ENCODE measurements around the gene PRDM16. TPM values are rescaled to one million over a fixed set of nuclear protein-coding genes. Genes with fewer than 3 reads are reported as not detected.

Gene PRDM16
- total RNA-seq, 1 experiment from 2014 or later = 22.3 TPM

- no peak overlapping the region for H3K27ac ChIP-seq (ENCODE audit: low read length)
- no peaks in the 10 kb centered on the region for H3K9me3 ChIP-seq (ENCODE audit: control insufficient read depth, insufficient read depth, low read depth, low read length)
- no peak for DNase-seq (ENCODE audit: low read depth, low spot score)
- ChIA-PET CTCF (interaction anchor here (0.5 to 2.5 kb wide), 3 partner anchors 10 to 30 kb away, joined by 3 to 21 read pairs (median 4); no protein-coding TSS in a partner anchor), POLR2A (no interaction called here)
- TF ChIP-seq CTCF (IDR thresholded peaks at IDR 0.05) (no peak; the same call in 1 of the 2 replicates), POLR2AphosphoS5 (IDR thresholded peaks at IDR 0.05; ENCODE audit: low read depth, low read length) (no peak), REST (IDR thresholded peaks at IDR 0.05; ENCODE audit: insufficient read depth in 1 of 2, low read depth in 2 of 2, low read length in 1 of 2) (no peak), TCF7L2 (IDR thresholded peaks at IDR 0.05; ENCODE audit: low read depth, low read length) (no peak), SIN3A (IDR thresholded peaks at IDR 0.05; ENCODE audit: borderline replicate concordance, insufficient read depth, low read depth, low read length) (no peak)
- H3K36me3 ChIP-seq (ENCODE audit: control insufficient read depth, insufficient read depth, low read length) = no peaks in the 10 kb centered on the region
- in situ Hi-C loops (cut with HindIII; ENCODE audit: low pct_unique_long_range_greater_than_20kb, low sequenced_read_pairs) = no loop called here
- no peaks in the 10 kb centered on the region for H3K27me3 ChIP-seq (ENCODE audit: control insufficient read depth, insufficient read depth, low read length)
- peaks cover 22% of the 10 kb centered on the region for H3K4me1 ChIP-seq (ENCODE audit: control insufficient read depth, insufficient read depth, low read length)
- BruUV-seq (replicated peaks) = no TSS peak
- H3K4me3 ChIP-seq (ENCODE audit: low read depth in 2 of 2, low read length in 2 of 2) = no peak overlapping the region
- no peak for ATAC-seq
- intact Hi-C loops (cut with micrococcal nuclease; ENCODE audit: unreplicated experiment) = no loop called here
Observed at GRCh38 chr1:3472088-3472850, 403.3 kb downstream of the PRDM16 start.

GRCh38 chr1:3472906-3473305 is 403.9 kb downstream of the PRDM16 start:
- peak; percentile 9; the same call in 1 of the 2 replicates for ATAC-seq
- no peak for DNase-seq (ENCODE audit: low read depth, low spot score)
- ChIA-PET CTCF (interaction anchor here (0.5 to 2.5 kb wide), 2 partner anchors 20 to 29 kb away, joined by 4 to 21 read pairs; no protein-coding TSS in a partner anchor), POLR2A (no interaction called here)
- intact Hi-C loops (cut with micrococcal nuclease; ENCODE audit: unreplicated experiment) = no loop called here
- no peaks in the 10 kb centered on the region for H3K9me3 ChIP-seq (ENCODE audit: control insufficient read depth, insufficient read depth, low read depth, low read length)
- H3K4me3 ChIP-seq (ENCODE audit: low read depth in 2 of 2, low read length in 2 of 2) = no peak overlapping the region
- no peak overlapping the region for H3K27ac ChIP-seq (ENCODE audit: low read length)
- no TSS peak for BruUV-seq (replicated peaks)
- TF ChIP-seq POLR2AphosphoS5 (IDR thresholded peaks at IDR 0.05; ENCODE audit: low read depth, low read length) (no peak), TCF7L2 (IDR thresholded peaks at IDR 0.05; ENCODE audit: low read depth, low read length) (no peak), SIN3A (IDR thresholded peaks at IDR 0.05; ENCODE audit: borderline replicate concordance, insufficient read depth, low read depth, low read length) (no peak), REST (IDR thresholded peaks at IDR 0.05; ENCODE audit: insufficient read depth in 1 of 2, low read depth in 2 of 2, low read length in 1 of 2) (no peak), CTCF (IDR thresholded peaks at IDR 0.05) (no peak)
- in situ Hi-C loops (cut with HindIII; ENCODE audit: low pct_unique_long_range_greater_than_20kb, low sequenced_read_pairs) = no loop called here
- H3K27me3 ChIP-seq (ENCODE audit: control insufficient read depth, insufficient read depth, low read length) = no peaks in the 10 kb centered on the region
- no peaks in the 10 kb centered on the region for H3K36me3 ChIP-seq (ENCODE audit: control insufficient read depth, insufficient read depth, low read length)
- H3K4me1 ChIP-seq (ENCODE audit: control insufficient read depth, insufficient read depth, low read length) = peaks cover 22% of the 10 kb centered on the region
